ENCODE measurements around the gene TMEM190.
"Not testable (repeated sequence)": the region's sequence is repeated elsewhere in the genome, so short reads cannot be mapped to it uniquely, and the experiment has no call there.

Gene TMEM190

GRCh38 chr19:55385724-55386492 is 9.3 kb downstream of the TMEM190 start, which contains the start of gene RPL28:
Gene RPL28 (plus strand): TSS chr19:55385932. CDS start chr19:55386358, 426 bp downstream.
- FAIRE-seq (peak; percentile 38), DNase-seq (ENCODE audit: insufficient read length, low spot score) (peak; percentile 99)
- peak; percentile 100 for TF ChIP-seq POLR2A (IDR thresholded peaks at IDR 0.05; ENCODE audit: low read depth, low read length)

GRCh38 chr19:55386493-55386971 is 9.9 kb downstream of the TMEM190 start:
- no peak for TF ChIP-seq POLR2A (IDR thresholded peaks at IDR 0.05; ENCODE audit: low read depth, low read length)
- FAIRE-seq (no peak), DNase-seq (ENCODE audit: insufficient read length, low spot score) (no peak)

- FAIRE-seq (no peak), DNase-seq (ENCODE audit: insufficient read length, low spot score) (no peak)
- 0 out of 2 replicates have a peak, but pooled peaks have one; percentile 1 for TF ChIP-seq POLR2A (IDR thresholded peaks at IDR 0.05; ENCODE audit: low read depth, low read length)
These were observed 11.3 kb downstream of the TMEM190 start for GRCh38 chr19:55387736-55388497.

GRCh38 chr19:55389386-55390317 is 13.0 kb downstream of the TMEM190 start:
- DNase-seq (ENCODE audit: insufficient read length, low spot score) (no peak), FAIRE-seq (no peak)
- peak; percentile 33; the same call in 1 of the 2 replicates for TF ChIP-seq POLR2A (IDR thresholded peaks at IDR 0.05; ENCODE audit: low read depth, low read length)

GRCh38 chr19:55390461-55390880 is 13.8 kb downstream of the TMEM190 start:
- DNase-seq (ENCODE audit: insufficient read length, low spot score) (no peak), FAIRE-seq (no peak)
- TF ChIP-seq POLR2A (IDR thresholded peaks at IDR 0.05; ENCODE audit: low read depth, low read length) = peak; percentile 64

GRCh38 chr19:55391191-55391670 is 14.6 kb downstream of the TMEM190 start:
- FAIRE-seq (no peak), DNase-seq (ENCODE audit: insufficient read length, low spot score) (no peak)
- peak; percentile 50; the same call in 1 of the 2 replicates for TF ChIP-seq POLR2A (IDR thresholded peaks at IDR 0.05; ENCODE audit: low read depth, low read length)

GRCh38 chr19:55391702-55392615 is 15.3 kb downstream of the TMEM190 start:
- no peak for TF ChIP-seq POLR2A (IDR thresholded peaks at IDR 0.05; ENCODE audit: low read depth, low read length)
- DNase-seq (ENCODE audit: insufficient read length, low spot score) (no peak), FAIRE-seq (no peak)

GRCh38 chr19:55392820-55393761 is 16.5 kb downstream of the TMEM190 start:
- no peak for DNase-seq (ENCODE audit: insufficient read length, low spot score)
- no peak for FAIRE-seq
- TF ChIP-seq POLR2A (IDR thresholded peaks at IDR 0.05; ENCODE audit: low read depth, low read length) = no peak

GRCh38 chr19:55398200-55398925 is 21.7 kb downstream of the TMEM190 start:
- TF ChIP-seq POLR2A (IDR thresholded peaks at IDR 0.05; ENCODE audit: low read depth, low read length) = no peak
- DNase-seq (ENCODE audit: insufficient read length, low spot score) = no peak
- FAIRE-seq = no peak

- no peak for FAIRE-seq
- no peak for TF ChIP-seq POLR2A (IDR thresholded peaks at IDR 0.05; ENCODE audit: low read depth, low read length)
These were observed 23.9 kb downstream of the TMEM190 start for GRCh38 chr19:55400281-55401087.

GRCh38 chr19:55401390-55401789 is 24.8 kb downstream of the TMEM190 start:
- DNase-seq (ENCODE audit: insufficient read length, low spot score); FAIRE-seq: not testable (repeated sequence)

More at GRCh38 chr19:55400281-55401087, 23.9 kb downstream of the TMEM190 start:
- no peak for DNase-seq (ENCODE audit: insufficient read length, low spot score)

All from H54 (cell line).